ENCODE data around the gene GALNT13. TPM values are rescaled to one million over a fixed set of nuclear protein-coding genes. Genes with fewer than 3 reads are reported as not detected.

GALNT13 gene
- total RNA-seq, 2 donors from 2014 or later, result 6.0 to 9.8 TPM

DNA sequence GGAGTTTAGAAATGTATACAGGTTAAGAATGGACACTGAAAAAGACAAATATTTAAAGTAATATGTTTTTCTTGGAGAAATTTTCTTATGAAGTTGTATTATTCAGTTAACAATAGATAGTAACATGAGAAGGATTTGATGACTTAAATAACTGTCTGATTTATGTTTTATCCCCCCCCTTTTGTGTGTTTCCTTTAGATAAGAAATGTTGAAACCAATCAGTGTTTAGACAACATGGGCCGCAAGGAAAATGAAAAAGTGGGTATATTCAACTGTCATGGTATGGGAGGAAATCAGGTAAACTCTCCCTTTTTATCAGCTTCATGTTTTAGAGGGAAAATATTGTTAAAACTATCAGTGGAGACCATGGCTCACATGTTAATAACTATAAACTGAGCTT, 537.1 kb downstream of the GALNT13 start:
- Mint-ChIP-seq H3K27me3 (ENCODE audit: insufficient read depth) (no peaks in the 10 kb centered on the region), H3K9me3 (no peaks in the 10 kb centered on the region), H3K4me1 (peaks cover 4% of the 10 kb centered on the region), H3K36me3 (ENCODE audit: low read depth) (no peaks in the 10 kb centered on the region), H3K4me3 (no peak overlapping the region), H3K27ac (no peak overlapping the region)
- TF ChIP-seq, protein P1, sequence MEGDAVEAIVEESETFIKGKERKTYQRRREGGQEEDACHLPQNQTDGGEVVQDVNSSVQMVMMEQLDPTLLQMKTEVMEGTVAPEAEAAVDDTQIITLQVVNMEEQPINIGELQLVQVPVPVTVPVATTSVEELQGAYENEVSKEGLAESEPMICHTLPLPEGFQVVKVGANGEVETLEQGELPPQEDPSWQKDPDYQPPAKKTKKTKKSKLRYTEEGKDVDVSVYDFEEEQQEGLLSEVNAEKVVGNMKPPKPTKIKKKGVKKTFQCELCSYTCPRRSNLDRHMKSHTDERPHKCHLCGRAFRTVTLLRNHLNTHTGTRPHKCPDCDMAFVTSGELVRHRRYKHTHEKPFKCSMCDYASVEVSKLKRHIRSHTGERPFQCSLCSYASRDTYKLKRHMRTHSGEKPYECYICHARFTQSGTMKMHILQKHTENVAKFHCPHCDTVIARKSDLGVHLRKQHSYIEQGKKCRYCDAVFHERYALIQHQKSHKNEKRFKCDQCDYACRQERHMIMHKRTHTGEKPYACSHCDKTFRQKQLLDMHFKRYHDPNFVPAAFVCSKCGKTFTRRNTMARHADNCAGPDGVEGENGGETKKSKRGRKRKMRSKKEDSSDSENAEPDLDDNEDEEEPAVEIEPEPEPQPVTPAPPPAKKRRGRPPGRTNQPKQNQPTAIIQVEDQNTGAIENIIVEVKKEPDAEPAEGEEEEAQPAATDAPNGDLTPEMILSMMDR (conservative IDR thresholded peaks at IDR 0.05), result no peak
- WGBS, 2 experiments (ENCODE audit: insufficient coverage in 1 of 2, insufficient read length in 1 of 2), result 92% methylated on average over 1 of the region's 1 CpG; no CpG with 5 or more reads in 1 of the 2 experiments
- no peaks in the 10 kb centered on the region for H3K9me3 ChIP-seq (ENCODE audit: control insufficient read depth, low read length)
- no peak overlapping the region for H3K27ac ChIP-seq (ENCODE audit: low read depth, low read length)
- H3K4me3 ChIP-seq (ENCODE audit: low read length), result no peak overlapping the region
- DNase-seq, result no peak
- H3K4me1 ChIP-seq (ENCODE audit: control insufficient read depth, insufficient read depth, low read length), result no peaks in the 10 kb centered on the region
- no peaks in the 10 kb centered on the region for H3K27me3 ChIP-seq (ENCODE audit: control insufficient read depth, insufficient read depth, low read length, poor library complexity, severe bottlenecking)
- no peaks in the 10 kb centered on the region for H3K36me3 ChIP-seq (ENCODE audit: control insufficient read depth, insufficient read depth, low read length)
- no peak overlapping the region for H3K9ac ChIP-seq (ENCODE audit: extremely low read depth, low read length, poor library complexity, severe bottlenecking)

DNA sequence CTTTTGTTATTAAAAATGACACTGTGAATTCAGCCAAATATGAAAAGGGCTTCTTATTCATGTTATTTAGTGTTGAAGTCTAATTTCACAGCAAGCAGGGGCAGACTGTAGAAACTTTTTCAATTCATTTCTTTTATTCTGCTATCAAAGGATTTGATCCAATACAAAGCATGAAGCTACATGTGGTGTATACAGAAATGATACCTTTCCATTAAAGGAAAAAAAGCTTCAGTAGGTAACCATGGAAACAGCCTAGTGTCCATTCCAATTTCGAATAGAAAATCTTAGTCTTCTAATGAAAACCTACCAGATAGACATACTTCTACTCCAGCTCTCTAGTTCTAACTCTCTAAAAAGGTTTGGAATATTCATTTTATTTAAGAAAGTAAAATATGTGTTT, 550.5 kb downstream of the GALNT13 start:
- H3K4me3 Mint-ChIP-seq, result no peak overlapping the region
- no peak for DNase-seq
- Histone ChIP-seq H3K27ac (ENCODE audit: low read depth, low read length) (no peak overlapping the region), H3K36me3 (ENCODE audit: control insufficient read depth, insufficient read depth, low read length) (no peaks in the 10 kb centered on the region), H3K27me3 (ENCODE audit: control insufficient read depth, insufficient read depth, low read length, poor library complexity, severe bottlenecking) (no peaks in the 10 kb centered on the region), H3K4me3 (ENCODE audit: low read length) (no peak overlapping the region), H3K4me1 (ENCODE audit: control insufficient read depth, insufficient read depth, low read length) (no peaks in the 10 kb centered on the region), H3K9ac (ENCODE audit: extremely low read depth, low read length, poor library complexity, severe bottlenecking) (no peak overlapping the region), H3K9me3 (ENCODE audit: control insufficient read depth, low read length) (no peaks in the 10 kb centered on the region)
- WGBS, 2 experiments (ENCODE audit: insufficient coverage in 1 of 2, insufficient read length in 1 of 2), result 93% methylated on average over 1 of the region's 1 CpG; no CpG with 5 or more reads in 1 of the 2 experiments
- H3K36me3 Mint-ChIP-seq (ENCODE audit: low read depth), result no peaks in the 10 kb centered on the region
- H3K27me3 Mint-ChIP-seq (ENCODE audit: insufficient read depth), result no peaks in the 10 kb centered on the region
- no peaks in the 10 kb centered on the region for H3K9me3 Mint-ChIP-seq
- TF ChIP-seq, protein P1 (conservative IDR thresholded peaks at IDR 0.05), result no peak
- no peaks in the 10 kb centered on the region for H3K4me1 Mint-ChIP-seq
- H3K27ac Mint-ChIP-seq, result no peak overlapping the region

DNA sequence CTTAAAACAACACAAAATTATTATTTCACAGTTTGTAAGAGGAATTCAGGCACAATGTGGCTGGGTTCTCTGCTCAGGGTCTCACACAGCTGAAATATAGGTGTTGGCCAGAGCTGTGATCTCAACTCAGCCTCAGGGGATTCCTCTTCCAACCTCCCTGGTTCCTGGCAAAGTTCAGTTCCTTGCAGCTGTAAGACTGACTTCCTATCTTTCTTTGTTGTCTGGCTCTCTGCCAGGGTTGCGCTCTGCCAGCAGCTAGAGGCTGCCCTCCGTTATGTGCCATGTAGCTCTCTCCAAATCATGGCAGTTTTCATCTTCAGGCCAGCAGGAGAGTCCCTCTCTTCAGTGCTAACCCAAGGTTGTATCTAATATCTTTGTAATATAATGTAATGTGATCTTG, 554.3 kb downstream of the GALNT13 start:
- peak; percentile 40 for DNase-seq
- H3K36me3 Mint-ChIP-seq (ENCODE audit: low read depth), result no peaks in the 10 kb centered on the region
- H3K27ac Mint-ChIP-seq, result no peak overlapping the region
- Histone ChIP-seq H3K27me3 (ENCODE audit: control insufficient read depth, insufficient read depth, low read length, poor library complexity, severe bottlenecking) (no peaks in the 10 kb centered on the region), H3K36me3 (ENCODE audit: control insufficient read depth, insufficient read depth, low read length) (no peaks in the 10 kb centered on the region), H3K9ac (ENCODE audit: extremely low read depth, low read length, poor library complexity, severe bottlenecking) (no peak overlapping the region), H3K4me1 (ENCODE audit: control insufficient read depth, insufficient read depth, low read length) (no peaks in the 10 kb centered on the region), H3K4me3 (ENCODE audit: low read length) (no peak overlapping the region), H3K9me3 (ENCODE audit: control insufficient read depth, low read length) (no peaks in the 10 kb centered on the region), H3K27ac (ENCODE audit: low read depth, low read length) (no peak overlapping the region)
- H3K27me3 Mint-ChIP-seq (ENCODE audit: insufficient read depth), result no peaks in the 10 kb centered on the region
- 90% methylated on average over 2 of the region's 2 CpGs; no CpG with 5 or more reads in 1 of the 2 experiments for WGBS, 2 experiments (ENCODE audit: insufficient coverage in 1 of 2, insufficient read length in 1 of 2)
- H3K4me3 Mint-ChIP-seq, result no peak overlapping the region
- H3K4me1 Mint-ChIP-seq, result no peaks in the 10 kb centered on the region
- H3K9me3 Mint-ChIP-seq, result peaks cover 4% of the 10 kb centered on the region
- TF ChIP-seq, protein P1 (conservative IDR thresholded peaks at IDR 0.05), result no peak
